Measurements from ENCODE around the gene PLEKHA4.

DNA sequence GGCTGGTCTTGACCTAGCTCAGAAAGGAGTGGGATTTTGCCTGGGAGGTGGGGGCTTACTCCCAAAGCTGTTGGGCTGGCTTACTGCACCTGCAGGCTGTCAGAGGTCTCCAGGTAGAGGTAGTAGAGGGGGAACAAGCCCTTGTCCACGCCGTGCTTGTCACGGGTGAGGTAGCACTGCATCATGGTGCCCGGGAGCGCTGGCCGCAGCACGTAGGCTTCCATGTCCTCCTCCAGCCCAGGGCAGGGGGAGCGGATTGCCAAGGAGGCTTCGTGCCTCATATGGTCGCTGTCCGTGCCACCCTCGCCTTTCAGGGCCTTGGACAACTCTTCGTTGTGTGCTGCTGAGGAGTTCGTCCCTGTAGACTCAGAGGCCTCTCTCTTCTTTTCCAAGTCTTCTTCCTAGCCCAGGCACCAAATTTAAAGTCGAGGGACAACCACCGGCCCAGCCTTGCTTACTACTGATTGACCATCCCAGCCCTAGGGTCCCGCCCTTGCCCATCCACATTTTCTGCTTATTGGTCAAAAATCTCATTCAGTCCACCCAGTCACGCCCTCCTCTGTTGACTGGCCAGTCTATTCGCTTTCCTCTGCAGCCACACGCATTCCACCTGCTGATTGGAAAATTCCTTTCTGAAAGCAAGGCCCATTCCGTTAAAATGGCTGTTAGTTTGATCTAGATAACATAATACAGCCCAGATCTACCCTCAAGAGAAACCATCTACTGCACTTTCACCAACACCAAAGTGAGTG, 19.6 kb upstream of the PLEKHA4 start:
- TF ChIP-seq, protein P1, sequence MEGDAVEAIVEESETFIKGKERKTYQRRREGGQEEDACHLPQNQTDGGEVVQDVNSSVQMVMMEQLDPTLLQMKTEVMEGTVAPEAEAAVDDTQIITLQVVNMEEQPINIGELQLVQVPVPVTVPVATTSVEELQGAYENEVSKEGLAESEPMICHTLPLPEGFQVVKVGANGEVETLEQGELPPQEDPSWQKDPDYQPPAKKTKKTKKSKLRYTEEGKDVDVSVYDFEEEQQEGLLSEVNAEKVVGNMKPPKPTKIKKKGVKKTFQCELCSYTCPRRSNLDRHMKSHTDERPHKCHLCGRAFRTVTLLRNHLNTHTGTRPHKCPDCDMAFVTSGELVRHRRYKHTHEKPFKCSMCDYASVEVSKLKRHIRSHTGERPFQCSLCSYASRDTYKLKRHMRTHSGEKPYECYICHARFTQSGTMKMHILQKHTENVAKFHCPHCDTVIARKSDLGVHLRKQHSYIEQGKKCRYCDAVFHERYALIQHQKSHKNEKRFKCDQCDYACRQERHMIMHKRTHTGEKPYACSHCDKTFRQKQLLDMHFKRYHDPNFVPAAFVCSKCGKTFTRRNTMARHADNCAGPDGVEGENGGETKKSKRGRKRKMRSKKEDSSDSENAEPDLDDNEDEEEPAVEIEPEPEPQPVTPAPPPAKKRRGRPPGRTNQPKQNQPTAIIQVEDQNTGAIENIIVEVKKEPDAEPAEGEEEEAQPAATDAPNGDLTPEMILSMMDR (conservative IDR thresholded peaks at IDR 0.05; ENCODE audit: low read depth, low read length): no peak
- no peak for TF ChIP-seq EZH2 (IDR thresholded peaks at IDR 0.05; ENCODE audit: borderline replicate concordance, low read depth, low read length, poor library complexity, severe bottlenecking)
